Activated CD8-positive, alpha-beta memory T cell treated with anti-CD3 and anti-CD28 coated beads, Interleukin-2, amount 50 U/mL, for 1 hour (primary cell): Measurements from ENCODE around the gene FAM236C.
"Not testable (repeated sequence)": the region's sequence is repeated elsewhere in the genome, so short reads cannot be mapped to it uniquely, and the experiment has no call there.

Source experiments
- DNase-seq: peaks from one replicate; pipeline ENCODE4 v3.0.0-alpha.2; 2020; ENCODE audit errors: extremely low read depth

The FAM236C gene

GRCh38 chrX:72912315-72912714 is at the start of gene FAM236C:
Gene FAM236C (plus strand): TSS chrX:72912615. CDS start chrX:72912715, 100 bp downstream.
- DNase-seq: not testable (repeated sequence)

- DNase-seq: not testable (repeated sequence)
Measured at GRCh38 chrX:72882898-72883297, 29.5 kb upstream of the FAM236C start.

GRCh38 chrX:72889740-72890139 is 22.7 kb upstream of the FAM236C start:
- DNase-seq: not testable (repeated sequence)

GRCh38 chrX:72916096-72916495 is 3.7 kb downstream of the FAM236C start:
- DNase-seq: not testable (repeated sequence)

GRCh38 chrX:72932283-72932682 is 19.9 kb downstream of the FAM236C start:
- not testable (repeated sequence) for DNase-seq

- DNase-seq: not testable (repeated sequence)
Measured at GRCh38 chrX:72936455-72936854, 24.0 kb downstream of the FAM236C start.

- not testable (repeated sequence) for DNase-seq
Measured at GRCh38 chrX:72936882-72937455, 24.6 kb downstream of the FAM236C start.

- DNase-seq: not testable (repeated sequence)
Measured at GRCh38 chrX:72937906-72938305, 25.5 kb downstream of the FAM236C start, which contains the start of gene FAM236A. Gene FAM236A (plus strand): TSS chrX:72938206. CDS start chrX:72938263, 57 bp downstream.

GRCh38 chrX:72942272-72942671 is 29.9 kb downstream of the FAM236C start:
- not testable (repeated sequence) for DNase-seq

GRCh38 chrX:72943035-72943818 is 30.8 kb downstream of the FAM236C start:
- DNase-seq: not testable (repeated sequence)

GRCh38 chrX:72943819-72944169 is 31.4 kb downstream of the FAM236C start, which contains the start of gene DMRTC1:
Gene DMRTC1 (minus strand): TSS chrX:72943837. CDS start chrX:72875694, 68,143 bp downstream.
- not testable (repeated sequence) for DNase-seq

- not testable (repeated sequence) for DNase-seq
Measured at GRCh38 chrX:72959971-72960370, 47.6 kb downstream of the FAM236C start.
